HG02840 (cell line): ENCODE results near the gene RAB6D.
"Not testable (repeated sequence)": the region's sequence is repeated elsewhere in the genome, so short reads cannot be mapped to it uniquely, and the experiment has no call there.

Source experiments
- ATAC-seq: cut with Tn5 transposase; IDR thresholded peaks from one replicate; pipeline ENCODE4 v1.9.1; 2021; ENCODE audit warnings: mild to moderate bottlenecking, moderate library complexity, moderate number of reproducible peaks; ENCODE audit not compliant: unreplicated experiment, low FRiP score

Gene RAB6D

GRCh38 chr2:131367352-131367751 lies 3.4 kb upstream of the RAB6D start:
- ATAC-seq = no peak

GRCh38 chr2:131366643-131367042 lies 2.7 kb upstream of the RAB6D start:
- no peak for ATAC-seq

- no peak for ATAC-seq
These were observed 1.5 kb upstream of the RAB6D start for GRCh38 chr2:131365452-131365851.

- not testable (repeated sequence) for ATAC-seq
These were observed 755 bp downstream of the RAB6D start for GRCh38 chr2:131363213-131363612.

- ATAC-seq = not testable (repeated sequence)
These were observed 2.2 kb downstream of the RAB6D start for GRCh38 chr2:131361773-131362172.

- not testable (repeated sequence) for ATAC-seq
These were observed 10.7 kb downstream of the RAB6D start for GRCh38 chr2:131353167-131353697.

- no peak for ATAC-seq
These were observed 14.9 kb downstream of the RAB6D start for GRCh38 chr2:131349021-131349420.

GRCh38 chr2:131347035-131347434 lies 16.9 kb downstream of the RAB6D start:
- not testable (repeated sequence) for ATAC-seq

- ATAC-seq = not testable (repeated sequence)
These were observed 24.7 kb downstream of the RAB6D start for GRCh38 chr2:131339307-131339706.

GRCh38 chr2:131335319-131335718 lies 28.6 kb downstream of the RAB6D start:
- ATAC-seq = not testable (repeated sequence)

GRCh38 chr2:131332709-131333108 lies 31.3 kb downstream of the RAB6D start:
- not testable (repeated sequence) for ATAC-seq

- ATAC-seq = not testable (repeated sequence)
These were observed 33.0 kb downstream of the RAB6D start for GRCh38 chr2:131331000-131331399.

- no peak for ATAC-seq
These were observed 41.8 kb downstream of the RAB6D start for GRCh38 chr2:131322209-131322608.

GRCh38 chr2:131321344-131321743 lies 42.6 kb downstream of the RAB6D start:
- not testable (repeated sequence) for ATAC-seq

- ATAC-seq = not testable (repeated sequence)
These were observed 53.0 kb downstream of the RAB6D start for GRCh38 chr2:131311001-131311400.
